Dermis lymphatic vessel endothelial cell (primary cell): Measurements from ENCODE around the gene ZC3H11A. TPM values are rescaled to one million over a fixed set of nuclear protein-coding genes. Genes with fewer than 3 reads are reported as not detected.

Experiments used
- total RNA-seq: library from RNA; depleted of rRNA; stranded (reverse); fragments of >200 nt; gene quantifications from 2 replicates; pipeline ENCODE4 v1.2.1, GENCODE V29; 2014

ZC3H11A gene
- total RNA-seq, result 106 and 111 TPM in 2 replicates

GRCh38 chr1:203795441-203796235, at the start of gene ZC3H11A, which contains the start of gene ZBED6:
ZC3H11A (plus strand) TSS chr1:203795623; CDS start chr1:203817071, 21,448 bp downstream.
ZBED6 (plus strand) TSS chr1:203795623; CDS start chr1:203797523, 1,900 bp downstream.

GRCh38 chr1:203765029-203765837, 30.2 kb upstream of the ZC3H11A start, which contains the start of gene LAX1:
LAX1 (plus strand) TSS chr1:203765183; CDS start chr1:203765566, 383 bp downstream.

Other genes with a start within 250 kb of the ZC3H11A start
- 38.8 and 64.3 TPM in 2 replicates for gene ATP2B4, start 168.8 kb upstream of the ZC3H11A start, total RNA-seq
- under 0.01 TPM in 1 of 2 replicates, not detected in the other for gene LAX1, start 30.4 kb upstream of the ZC3H11A start, total RNA-seq
- gene ZBED6, start within 50 bp of the ZC3H11A start, total RNA-seq, result 15.5 and 18.1 TPM in 2 replicates
- 46.5 and 79.0 TPM in 2 replicates for gene SNRPE, start 66.0 kb downstream of the ZC3H11A start, total RNA-seq